Prostate gland (tissue), 2 donors: ENCODE data around the gene DENND4C.

ENCODE experiments used
- POLR2AphosphoS5 ChIP-seq: sonication (generic); formaldehyde crosslinking; IDR thresholded peaks from one replicate; pipeline ENCODE4 v1.6.1; 2017; ENCODE audit warnings: antibody characterized with exemption
- TF ChIP-seq, protein P1 (sequence below), 4 experiments: fragments of 200-600 bp in 2 of 4; fragments of 450-650 bp in 2 of 4; sonication (generic) in 2 of 4; IDR thresholded peaks; 1 replicate in 3 of 4; 2 replicates in 1 of 4; pipeline ENCODE4 v1.5.1; 2016 to 2019; ENCODE audit warnings: antibody characterized with exemption in 4 of 4, mild to moderate bottlenecking in 2 of 4, moderate library complexity in 2 of 4

GRCh38 chr9:19378647-19379046, 148.2 kb downstream of the DENND4C start:
- TF ChIP-seq, protein P1, sequence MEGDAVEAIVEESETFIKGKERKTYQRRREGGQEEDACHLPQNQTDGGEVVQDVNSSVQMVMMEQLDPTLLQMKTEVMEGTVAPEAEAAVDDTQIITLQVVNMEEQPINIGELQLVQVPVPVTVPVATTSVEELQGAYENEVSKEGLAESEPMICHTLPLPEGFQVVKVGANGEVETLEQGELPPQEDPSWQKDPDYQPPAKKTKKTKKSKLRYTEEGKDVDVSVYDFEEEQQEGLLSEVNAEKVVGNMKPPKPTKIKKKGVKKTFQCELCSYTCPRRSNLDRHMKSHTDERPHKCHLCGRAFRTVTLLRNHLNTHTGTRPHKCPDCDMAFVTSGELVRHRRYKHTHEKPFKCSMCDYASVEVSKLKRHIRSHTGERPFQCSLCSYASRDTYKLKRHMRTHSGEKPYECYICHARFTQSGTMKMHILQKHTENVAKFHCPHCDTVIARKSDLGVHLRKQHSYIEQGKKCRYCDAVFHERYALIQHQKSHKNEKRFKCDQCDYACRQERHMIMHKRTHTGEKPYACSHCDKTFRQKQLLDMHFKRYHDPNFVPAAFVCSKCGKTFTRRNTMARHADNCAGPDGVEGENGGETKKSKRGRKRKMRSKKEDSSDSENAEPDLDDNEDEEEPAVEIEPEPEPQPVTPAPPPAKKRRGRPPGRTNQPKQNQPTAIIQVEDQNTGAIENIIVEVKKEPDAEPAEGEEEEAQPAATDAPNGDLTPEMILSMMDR (IDR thresholded peaks at IDR 0.05), result no peak
- TF ChIP-seq POLR2AphosphoS5, result no peak
